H9 (cell line): ENCODE results near the gene EML4. TPM values are rescaled to one million over a fixed set of nuclear protein-coding genes. Genes with fewer than 3 reads are reported as not detected.

Experiments used
- DNase-seq: peaks from one replicate; pipeline ENCODE4 v3.0.0-alpha.2; 2017
- H2AFZ ChIP-seq: one replicate; pipeline ENCODE4 v1.6.1; 2013; ENCODE audit warnings: mild to moderate bottlenecking, low read length, control low read depth, moderate library complexity
- H2AK5ac ChIP-seq: 2 replicates; pipeline ENCODE4 v1.6.1; 2013; ENCODE audit warnings: low read length, control low read depth, mixed read lengths; ENCODE audit not compliant: insufficient read length
- H2BK120ac ChIP-seq: one replicate; pipeline ENCODE4 v1.6.1; 2013; ENCODE audit warnings: low read depth, mild to moderate bottlenecking, low read length, control low read depth, inconsistent platforms; ENCODE audit not compliant: poor library complexity, severe bottlenecking
- H2BK12ac ChIP-seq: 2 replicates; pipeline ENCODE4 v1.6.1; 2013; ENCODE audit warnings: low read length, control low read depth, mixed read lengths, low read depth; ENCODE audit not compliant: insufficient read length
- H2BK15ac ChIP-seq: 2 replicates; pipeline ENCODE4 v1.6.1; 2013; ENCODE audit warnings: low read depth, low read length, control low read depth
- H2BK20ac ChIP-seq: one replicate; pipeline ENCODE4 v1.6.1; 2013; ENCODE audit warnings: low read depth, mild to moderate bottlenecking, low read length, control low read depth, inconsistent platforms; ENCODE audit not compliant: poor library complexity, severe bottlenecking
- H2BK5ac ChIP-seq: 2 replicates; pipeline ENCODE4 v1.6.1; 2013; ENCODE audit warnings: low read length, control low read depth, mixed read lengths; ENCODE audit not compliant: insufficient read length
- H3K14ac ChIP-seq: 2 replicates; pipeline ENCODE4 v1.6.1; 2013; ENCODE audit warnings: low read length, control low read depth; ENCODE audit not compliant: insufficient read depth
- H3K18ac ChIP-seq: 2 replicates; pipeline ENCODE4 v1.6.1; 2013; ENCODE audit warnings: low read depth, mild to moderate bottlenecking, mixed read lengths, low read length, control low read depth; ENCODE audit not compliant: insufficient read length
- H3K23ac ChIP-seq: 2 replicates; pipeline ENCODE4 v1.6.1; 2013; ENCODE audit warnings: low read length, control low read depth, mixed read lengths, low read depth; ENCODE audit not compliant: insufficient read length
- H3K23me2 ChIP-seq: 2 replicates; pipeline ENCODE4 v1.6.1; 2013; ENCODE audit warnings: low read depth, mild to moderate bottlenecking, mixed read lengths, low read length, control low read depth; ENCODE audit not compliant: insufficient read length, poor library complexity, severe bottlenecking
- H3K27ac ChIP-seq: 2 replicates; pipeline ENCODE4 v1.5.1; 2013; ENCODE audit warnings: low read length, control low read depth, mixed read lengths, low read depth; ENCODE audit not compliant: insufficient read length
- H3K27me3 ChIP-seq: 2 replicates; pipeline ENCODE4 v1.6.1; 2013; ENCODE audit warnings: low read length, control low read depth, inconsistent platforms; ENCODE audit not compliant: insufficient read depth
- H3K4ac ChIP-seq: 2 replicates; pipeline ENCODE4 v1.6.1; 2013; ENCODE audit warnings: low read depth, mild to moderate bottlenecking, control low read depth, inconsistent platforms, low read length, moderate library complexity
- H3K4me1 ChIP-seq: 2 replicates; pipeline ENCODE4 v1.6.1; 2013; ENCODE audit warnings: low read length, control low read depth, inconsistent platforms; ENCODE audit not compliant: insufficient read depth
- H3K4me2 ChIP-seq: 2 replicates; pipeline ENCODE4 v1.6.1; 2013; ENCODE audit warnings: low read length, control low read depth, mixed read lengths; ENCODE audit not compliant: insufficient read length, insufficient read depth
- H3K56ac ChIP-seq: 2 replicates; pipeline ENCODE4 v1.6.1; 2013; ENCODE audit warnings: low read depth, mild to moderate bottlenecking, mixed read lengths, low read length, control low read depth; ENCODE audit not compliant: insufficient read length
- H3K79me1 ChIP-seq: 2 replicates; pipeline ENCODE4 v1.6.1; 2013; ENCODE audit warnings: low read depth, mild to moderate bottlenecking, moderate library complexity, low read length, control low read depth, inconsistent platforms; ENCODE audit not compliant: insufficient read depth, poor library complexity, severe bottlenecking
- H3K79me2 ChIP-seq: 2 replicates; pipeline ENCODE4 v1.6.1; 2013; ENCODE audit warnings: low read length, control low read depth, inconsistent platforms; ENCODE audit not compliant: insufficient read depth
- H3K9ac ChIP-seq: 2 replicates; pipeline ENCODE4 v1.6.1; 2013; ENCODE audit warnings: low read length, control low read depth, mixed read lengths; ENCODE audit not compliant: insufficient read length; ENCODE audit errors: extremely low read depth
- H3K9me3 ChIP-seq: one replicate; pipeline ENCODE4 v1.6.1; 2013; ENCODE audit warnings: low read depth, low read length, inconsistent platforms; ENCODE audit not compliant: control insufficient read depth
- H3T11ph ChIP-seq: one replicate; pipeline ENCODE4 v1.6.1; 2013; ENCODE audit warnings: mild to moderate bottlenecking, low read length, control low read depth, inconsistent platforms
- H4K20me1 ChIP-seq: one replicate; pipeline ENCODE4 v1.6.1; 2013; ENCODE audit not compliant: control insufficient read depth, insufficient read length, insufficient read depth
- H4K5ac ChIP-seq: 2 replicates; pipeline ENCODE4 v1.6.1; 2013; ENCODE audit warnings: low read depth, mild to moderate bottlenecking, mixed read lengths, low read length, control low read depth; ENCODE audit not compliant: insufficient read length
- H4K8ac ChIP-seq: replicated peaks from 2 replicates; pipeline ENCODE4 v1.6.1; 2013; ENCODE audit warnings: low read length, control low read depth, mixed read lengths, low read depth; ENCODE audit not compliant: insufficient read length
- H4K91ac ChIP-seq: 2 replicates; pipeline ENCODE4 v1.6.1; 2013; ENCODE audit warnings: low read depth, mild to moderate bottlenecking, moderate library complexity, mixed read lengths, low read length, control low read depth; ENCODE audit not compliant: insufficient read length
- H3K27ac Mint-ChIP-seq, 3 experiments: 2 replicates in 2 of 3; 3 replicates in 1 of 3; pipeline ENCODE4 v1.8.0; 2020 to 2021; ENCODE audit warnings: mixed read lengths in 3 of 3, mild to moderate bottlenecking in 1 of 3, moderate library complexity in 1 of 3
- H3K27me3 Mint-ChIP-seq: 2 replicates; pipeline ENCODE4 v1.8.0; 2021; ENCODE audit warnings: low read depth, mild to moderate bottlenecking, moderate library complexity, mixed read lengths
- H3K36me3 Mint-ChIP-seq, 3 experiments: 2 replicates in 2 of 3; 3 replicates in 1 of 3; pipeline ENCODE4 v1.8.0; 2020 to 2021; ENCODE audit warnings: low read depth in 3 of 3, mixed read lengths in 3 of 3; ENCODE audit not compliant: insufficient read depth in 1 of 3
- H3K4me1 Mint-ChIP-seq, 2 experiments: 2 replicates each; pipeline ENCODE4 v1.8.0; 2020; ENCODE audit warnings: mixed read lengths in 2 of 2
- H3K4me3 Mint-ChIP-seq, 2 experiments: 2 replicates in 1 of 2; 3 replicates in 1 of 2; pipeline ENCODE4 v1.8.0; 2020 to 2021; ENCODE audit warnings: mild to moderate bottlenecking in 2 of 2, mixed read lengths in 2 of 2, moderate library complexity in 1 of 2
- H3K9me3 Mint-ChIP-seq, 2 experiments: 2 replicates in 1 of 2; 3 replicates in 1 of 2; pipeline ENCODE4 v1.8.0; 2020; ENCODE audit warnings: mild to moderate bottlenecking in 2 of 2, mixed read lengths in 2 of 2, moderate library complexity in 1 of 2
- CTCF ChIP-seq: fragments of 200-600 bp; sonication (generic); conservative IDR thresholded peaks from 3 replicates; pipeline ENCODE4 v1.8.0; 2021; ENCODE audit warnings: antibody characterized with exemption, mild to moderate bottlenecking
- WGBS: extraction: QIAGEN DNeasy Blood & Tissue Kit; methylation state at CpG from one replicate; pipeline ENCODE4 v1.1.7; 2013; ENCODE audit warnings: missing lambda C conversion rate, low lambda C conversion rate, mixed read lengths; ENCODE audit not compliant: insufficient read length; ENCODE audit errors: extremely low coverage; 5-methylcytosine and 5-hydroxymethylcytosine counted together
- total RNA-seq: library from RNA; stranded (reverse); gene quantifications from 2 replicates; pipeline ENCODE4 v1.2.1, GENCODE V29; 2021

EML4 gene
- total RNA-seq, 1 experiment from 2014 or later: 68.6 TPM

GRCh38 chr2:42350434-42351063 is 181.4 kb downstream of the EML4 start:
- Mint-ChIP-seq H3K27ac (no peak overlapping the region), H3K9me3 (no peaks in the 10 kb centered on the region), H3K27me3 (no peaks in the 10 kb centered on the region), H3K36me3 (peaks cover 15 to 50% (median 48%) of the 10 kb centered on the region in 3 experiments; a peak in 6 of 7 replicates), H3K4me1 (no peaks in the 10 kb centered on the region), H3K4me3 (no peak overlapping the region)
- no peak overlapping the region for H4K5ac ChIP-seq
- H3K9ac ChIP-seq: no peak overlapping the region
- no peak overlapping the region for H3K56ac ChIP-seq
- no peak overlapping the region for H3K14ac ChIP-seq
- no peaks in the 10 kb centered on the region for H3K23me2 ChIP-seq
- no peak overlapping the region for H2BK20ac ChIP-seq
- no peaks in the 10 kb centered on the region for H4K20me1 ChIP-seq
- H2BK12ac ChIP-seq: no peak overlapping the region
- no peak for DNase-seq
- TF ChIP-seq CTCF: no peak
- H4K8ac ChIP-seq: no peak overlapping the region
- H3K23ac ChIP-seq: no peak overlapping the region
- H2BK5ac ChIP-seq: no peak overlapping the region
- H3K4ac ChIP-seq: no peak overlapping the region
- H3K4me1 ChIP-seq: no peaks in the 10 kb centered on the region
- no peak overlapping the region for H3T11ph ChIP-seq
- no peak overlapping the region for H2AK5ac ChIP-seq
- H3K27ac ChIP-seq: no peak overlapping the region
- no peak overlapping the region for H2AFZ ChIP-seq
- no peak overlapping the region for H4K91ac ChIP-seq
- no peaks in the 10 kb centered on the region for H3K27me3 ChIP-seq
- H3K4me2 ChIP-seq: no peak overlapping the region
- no CpG with 5 or more reads among the region's 3 CpGs for WGBS
- no peak overlapping the region for H3K18ac ChIP-seq
- no peak overlapping the region for H2BK120ac ChIP-seq
- peaks cover 4% of the 10 kb centered on the region; the same call in 1 of the 2 replicates for H3K79me2 ChIP-seq
- no peak overlapping the region for H2BK15ac ChIP-seq
- no peaks in the 10 kb centered on the region for H3K9me3 ChIP-seq
- peaks cover 8% of the 10 kb centered on the region for H3K79me1 ChIP-seq
